Erythroblast (primary cell): ENCODE results near the gene HIKESHI.

Experiments
- GATA1 ChIP-seq: IDR thresholded peaks from 2 replicates; pipeline ENCODE4 v1.6.1; 2011; ENCODE audit warnings: low read depth, mild to moderate bottlenecking, control low read depth, low read length, moderate library complexity
- POLR2A ChIP-seq: IDR thresholded peaks from 2 replicates; pipeline ENCODE4 v1.6.1; 2011; ENCODE audit warnings: mild to moderate bottlenecking, low read length

GRCh38 chr11:86269645-86270044 lies 32.4 kb upstream of the HIKESHI start:
- TF ChIP-seq POLR2A (no peak), GATA1 (no peak)
